ENCODE measurements around the gene SERPING1.

GRCh38 chr11:57588046-57588710 lies 9.3 kb upstream of the SERPING1 start:
- TF ChIP-seq, protein P1, sequence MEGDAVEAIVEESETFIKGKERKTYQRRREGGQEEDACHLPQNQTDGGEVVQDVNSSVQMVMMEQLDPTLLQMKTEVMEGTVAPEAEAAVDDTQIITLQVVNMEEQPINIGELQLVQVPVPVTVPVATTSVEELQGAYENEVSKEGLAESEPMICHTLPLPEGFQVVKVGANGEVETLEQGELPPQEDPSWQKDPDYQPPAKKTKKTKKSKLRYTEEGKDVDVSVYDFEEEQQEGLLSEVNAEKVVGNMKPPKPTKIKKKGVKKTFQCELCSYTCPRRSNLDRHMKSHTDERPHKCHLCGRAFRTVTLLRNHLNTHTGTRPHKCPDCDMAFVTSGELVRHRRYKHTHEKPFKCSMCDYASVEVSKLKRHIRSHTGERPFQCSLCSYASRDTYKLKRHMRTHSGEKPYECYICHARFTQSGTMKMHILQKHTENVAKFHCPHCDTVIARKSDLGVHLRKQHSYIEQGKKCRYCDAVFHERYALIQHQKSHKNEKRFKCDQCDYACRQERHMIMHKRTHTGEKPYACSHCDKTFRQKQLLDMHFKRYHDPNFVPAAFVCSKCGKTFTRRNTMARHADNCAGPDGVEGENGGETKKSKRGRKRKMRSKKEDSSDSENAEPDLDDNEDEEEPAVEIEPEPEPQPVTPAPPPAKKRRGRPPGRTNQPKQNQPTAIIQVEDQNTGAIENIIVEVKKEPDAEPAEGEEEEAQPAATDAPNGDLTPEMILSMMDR (IDR thresholded peaks at IDR 0.05) = no peak
- no peak for TF ChIP-seq POLR2A (IDR thresholded peaks at IDR 0.05)
